Suprapubic skin (tissue), 4 donors: ENCODE data around the gene MEIOC.

ENCODE experiments used
- POLR2A ChIP-seq, 2 donors: fragments of 450-650 bp; IDR thresholded peaks; one replicate each; pipeline ENCODE4 v1.6.1; 2017; ENCODE audit warnings: antibody characterized with exemption in 2 of 2, mild to moderate bottlenecking in 2 of 2, moderate library complexity in 2 of 2
- POLR2AphosphoS5 ChIP-seq, 3 donors: sonication (generic); formaldehyde crosslinking; IDR thresholded peaks; one replicate each; pipeline ENCODE4 v1.6.1; 2017; ENCODE audit warnings: antibody characterized with exemption in 3 of 3
- TF ChIP-seq, protein P1 (sequence below), 2 donors: fragments of 200-600 bp in 1 of 2; fragments of 450-650 bp in 1 of 2; sonication (generic) in 1 of 2; IDR thresholded peaks; one replicate each; pipeline ENCODE4 v1.5.1; 2016 to 2019; ENCODE audit warnings: antibody characterized with exemption in 2 of 2, mild to moderate bottlenecking in 1 of 2, moderate library complexity in 1 of 2

DNA sequence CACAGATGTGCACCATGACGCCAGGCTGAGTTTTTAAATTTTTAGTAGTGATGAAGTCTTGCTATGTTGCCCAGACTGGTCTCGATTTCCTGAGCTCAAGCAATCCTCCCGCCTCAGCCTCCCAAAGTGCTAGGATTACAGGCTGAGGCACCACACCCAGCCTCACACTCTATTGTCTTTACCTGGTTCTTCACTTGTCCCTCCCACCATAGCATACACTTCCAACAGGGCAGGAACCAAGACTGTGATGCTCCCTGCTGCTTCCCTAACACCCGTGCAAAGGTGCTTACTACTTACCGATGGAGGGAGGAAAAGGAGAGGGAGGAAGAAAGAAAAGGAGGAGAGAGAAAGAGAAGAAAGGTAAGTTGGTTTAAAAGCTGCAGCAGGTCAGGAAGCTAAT lies 41.4 kb upstream of the MEIOC start:
- TF ChIP-seq, protein P1, sequence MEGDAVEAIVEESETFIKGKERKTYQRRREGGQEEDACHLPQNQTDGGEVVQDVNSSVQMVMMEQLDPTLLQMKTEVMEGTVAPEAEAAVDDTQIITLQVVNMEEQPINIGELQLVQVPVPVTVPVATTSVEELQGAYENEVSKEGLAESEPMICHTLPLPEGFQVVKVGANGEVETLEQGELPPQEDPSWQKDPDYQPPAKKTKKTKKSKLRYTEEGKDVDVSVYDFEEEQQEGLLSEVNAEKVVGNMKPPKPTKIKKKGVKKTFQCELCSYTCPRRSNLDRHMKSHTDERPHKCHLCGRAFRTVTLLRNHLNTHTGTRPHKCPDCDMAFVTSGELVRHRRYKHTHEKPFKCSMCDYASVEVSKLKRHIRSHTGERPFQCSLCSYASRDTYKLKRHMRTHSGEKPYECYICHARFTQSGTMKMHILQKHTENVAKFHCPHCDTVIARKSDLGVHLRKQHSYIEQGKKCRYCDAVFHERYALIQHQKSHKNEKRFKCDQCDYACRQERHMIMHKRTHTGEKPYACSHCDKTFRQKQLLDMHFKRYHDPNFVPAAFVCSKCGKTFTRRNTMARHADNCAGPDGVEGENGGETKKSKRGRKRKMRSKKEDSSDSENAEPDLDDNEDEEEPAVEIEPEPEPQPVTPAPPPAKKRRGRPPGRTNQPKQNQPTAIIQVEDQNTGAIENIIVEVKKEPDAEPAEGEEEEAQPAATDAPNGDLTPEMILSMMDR (IDR thresholded peaks at IDR 0.05) = no peak
- TF ChIP-seq POLR2A (IDR thresholded peaks at IDR 0.05) (no peak), POLR2AphosphoS5 (IDR thresholded peaks at IDR 0.05) (no peak)
